SU-DHL-6 (cell line): Measurements from ENCODE around the gene PRDM15.

ENCODE experiments used
- EZH2phosphoT487 ChIP-seq: fragments of 200-600 bp; sonication (generic), shearing (Covaris generic); conservative IDR thresholded peaks from 2 replicates; pipeline ENCODE4 v1.6.1; 2018; ENCODE audit warnings: mild to moderate bottlenecking, antibody characterized with exemption, low read length, moderate library complexity, mixed read lengths
- TF ChIP-seq, protein P1 (sequence below): fragments of 200-600 bp; sonication (generic); IDR thresholded peaks from one replicate; pipeline ENCODE4 v1.5.1; 2017; ENCODE audit warnings: antibody characterized with exemption, mild to moderate bottlenecking, low read length, moderate library complexity; ENCODE audit not compliant: insufficient read depth, poor library complexity, severe bottlenecking

DNA sequence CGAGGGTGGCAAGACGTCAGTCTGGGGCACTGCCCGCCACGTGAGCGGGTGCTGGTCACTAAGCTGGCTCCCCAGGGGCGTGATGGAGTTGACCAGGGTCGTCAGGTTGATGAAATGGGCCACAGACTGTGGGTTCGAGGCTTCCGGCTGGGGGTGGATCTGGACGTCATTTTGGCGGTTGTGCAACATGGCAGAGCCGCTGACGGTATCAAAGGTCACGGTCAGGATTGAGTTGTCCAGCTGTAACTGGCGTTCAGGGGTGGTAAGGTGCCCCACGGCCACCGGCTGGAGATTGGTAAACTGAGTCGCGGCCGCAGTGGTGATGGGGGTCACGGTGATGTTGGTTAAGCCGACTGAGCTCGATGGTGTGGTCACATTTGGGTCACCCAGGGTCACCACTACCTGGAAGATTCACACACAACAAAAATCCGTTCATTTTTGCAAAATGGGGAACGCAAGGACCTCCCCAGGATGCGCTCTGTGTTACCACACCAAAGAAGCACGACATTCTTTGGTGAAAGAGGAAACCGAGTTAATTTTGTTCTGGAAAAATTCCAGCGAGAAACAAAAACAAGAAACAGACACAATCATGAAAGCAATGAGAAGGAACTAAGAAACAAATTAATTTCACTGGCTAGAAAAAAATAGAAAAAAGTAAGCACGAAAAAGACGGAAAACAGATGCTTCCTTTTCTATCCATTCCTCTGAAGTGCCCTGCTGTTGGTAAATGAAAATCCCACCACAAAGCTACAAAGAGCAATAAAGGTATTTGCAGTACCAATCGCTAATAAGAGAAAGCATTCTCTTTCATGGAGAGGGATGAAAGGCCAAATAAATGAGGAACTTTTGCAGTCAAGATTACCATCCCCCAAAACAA, 77.6 kb downstream of the PRDM15 start:
- TF ChIP-seq, protein P1, sequence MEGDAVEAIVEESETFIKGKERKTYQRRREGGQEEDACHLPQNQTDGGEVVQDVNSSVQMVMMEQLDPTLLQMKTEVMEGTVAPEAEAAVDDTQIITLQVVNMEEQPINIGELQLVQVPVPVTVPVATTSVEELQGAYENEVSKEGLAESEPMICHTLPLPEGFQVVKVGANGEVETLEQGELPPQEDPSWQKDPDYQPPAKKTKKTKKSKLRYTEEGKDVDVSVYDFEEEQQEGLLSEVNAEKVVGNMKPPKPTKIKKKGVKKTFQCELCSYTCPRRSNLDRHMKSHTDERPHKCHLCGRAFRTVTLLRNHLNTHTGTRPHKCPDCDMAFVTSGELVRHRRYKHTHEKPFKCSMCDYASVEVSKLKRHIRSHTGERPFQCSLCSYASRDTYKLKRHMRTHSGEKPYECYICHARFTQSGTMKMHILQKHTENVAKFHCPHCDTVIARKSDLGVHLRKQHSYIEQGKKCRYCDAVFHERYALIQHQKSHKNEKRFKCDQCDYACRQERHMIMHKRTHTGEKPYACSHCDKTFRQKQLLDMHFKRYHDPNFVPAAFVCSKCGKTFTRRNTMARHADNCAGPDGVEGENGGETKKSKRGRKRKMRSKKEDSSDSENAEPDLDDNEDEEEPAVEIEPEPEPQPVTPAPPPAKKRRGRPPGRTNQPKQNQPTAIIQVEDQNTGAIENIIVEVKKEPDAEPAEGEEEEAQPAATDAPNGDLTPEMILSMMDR = no peak
- no peak for TF ChIP-seq EZH2phosphoT487
